Mesangial cell (primary cell): Measurements from ENCODE around the gene TNFRSF25. TPM values are rescaled to one million over a fixed set of nuclear protein-coding genes. Genes with fewer than 3 reads are reported as not detected.

ENCODE experiments used
- total RNA-seq: library from RNA; depleted of rRNA; stranded (reverse); fragments of >200 nt; gene quantifications from 2 replicates; pipeline ENCODE4 v1.2.3, GENCODE V29; 2015

TNFRSF25 gene
- 4.2 and 8.0 TPM in 2 replicates for total RNA-seq

DNA sequence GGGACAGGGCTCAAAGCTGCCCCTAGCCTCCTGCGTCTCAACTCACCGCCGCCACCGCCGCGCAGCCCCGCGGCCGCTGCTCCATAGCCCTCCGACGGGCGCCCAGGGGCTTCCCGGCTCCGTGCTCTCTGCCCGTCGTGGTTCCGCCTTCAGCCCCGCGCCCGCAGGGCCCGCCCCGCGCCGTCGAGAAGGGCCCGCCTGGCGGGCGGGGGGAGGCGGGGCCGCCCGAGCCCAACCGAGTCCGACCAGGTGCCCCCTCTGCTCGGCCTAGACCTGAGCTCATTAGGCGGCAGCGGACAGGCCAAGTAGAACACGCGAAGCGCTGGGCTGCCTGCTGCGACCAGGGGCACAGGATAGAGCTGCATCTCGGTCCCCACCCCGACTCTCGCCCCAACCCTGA, at the start of gene TNFRSF25:
Gene TNFRSF25 (minus strand): TSS at position 151 of the 400 bp plus-strand sequence. CDS start 66 bp downstream, at position 85.

GRCh38 chr1:6491480-6491962, 25.5 kb upstream of the TNFRSF25 start, which contains the start of gene PLEKHG5:
Gene PLEKHG5 (minus strand): TSS chr1:6491667. CDS start chr1:6477571, 14,096 bp downstream.

GRCh38 chr1:6424619-6425593, 41.1 kb downstream of the TNFRSF25 start, which contains the start of gene ESPN:
Gene ESPN (plus strand): TSS chr1:6424776. CDS start chr1:6424956, 180 bp downstream.

DNA sequence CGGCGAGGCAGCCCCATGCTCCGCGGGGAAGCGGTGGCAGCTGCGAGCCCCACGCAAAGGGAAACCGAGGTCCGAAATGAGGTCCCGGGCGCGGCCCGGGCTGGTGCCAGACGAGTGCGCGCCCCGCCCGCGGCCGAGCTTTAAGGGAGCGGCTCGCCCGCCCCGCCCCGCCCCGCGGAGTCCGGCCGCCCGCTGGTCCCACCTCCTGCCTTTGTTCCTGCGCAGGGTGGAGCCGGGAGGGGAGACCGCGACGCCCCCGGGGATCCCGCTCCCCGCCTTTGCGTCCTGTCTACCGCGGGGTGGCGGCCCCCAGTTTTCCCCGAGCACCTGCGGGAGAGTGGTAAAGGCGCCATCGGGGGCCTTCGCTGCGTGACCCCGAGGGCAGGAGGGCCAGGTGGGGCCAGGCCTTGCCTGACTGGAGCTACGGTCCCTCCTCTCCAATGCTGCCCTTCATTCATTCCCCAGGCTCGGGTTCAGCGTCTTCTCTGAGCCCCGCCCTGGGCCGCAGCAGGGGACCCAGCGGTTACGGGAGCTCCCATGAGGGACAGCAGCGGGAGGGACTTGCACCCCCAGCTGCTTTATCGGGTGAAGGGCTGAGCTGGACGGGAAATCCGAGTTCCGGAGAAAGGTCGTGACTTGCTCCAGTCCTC, 46.0 kb downstream of the TNFRSF25 start, which contains the start of gene HES2:
Gene HES2 (minus strand): TSS at position 116 of the 650 bp plus-strand sequence. CDS start 99 bp downstream, at position 17.

Other genes starting within 250 kb of the TNFRSF25 start
- gene ICMT, start 230.2 kb downstream of the TNFRSF25 start, total RNA-seq, result 60.3 and 113 TPM in 2 replicates
- gene HES3, start 222.0 kb downstream of the TNFRSF25 start, total RNA-seq, result not detected in 2 replicates
- 3.6 and 13.4 TPM in 2 replicates for gene GPR153, start 205.1 kb downstream of the TNFRSF25 start, total RNA-seq
- gene ACOT7, start 72.4 kb downstream of the TNFRSF25 start, total RNA-seq, result 60.0 and 97.4 TPM in 2 replicates
- 0.25 and 0.65 TPM in 2 replicates for gene HES2, start 46.3 kb downstream of the TNFRSF25 start, total RNA-seq
- 0.25 and 0.33 TPM in 2 replicates for gene ESPN, start 41.4 kb downstream of the TNFRSF25 start, total RNA-seq
- 14.2 and 16.1 TPM in 2 replicates for gene PLEKHG5, start 25.5 kb upstream of the TNFRSF25 start, total RNA-seq
- 16.4 and 23.8 TPM in 2 replicates for gene NOL9, start 88.3 kb upstream of the TNFRSF25 start, total RNA-seq
- gene TAS1R1, start 89.1 kb upstream of the TNFRSF25 start, total RNA-seq, result not detected in 2 replicates
- 10.3 and 20.4 TPM in 2 replicates for gene ZBTB48, start 113.8 kb upstream of the TNFRSF25 start, total RNA-seq
- 23.6 and 53.9 TPM in 2 replicates for gene KLHL21, start 136.7 kb upstream of the TNFRSF25 start, total RNA-seq
- gene PHF13, start 147.6 kb upstream of the TNFRSF25 start, total RNA-seq, result 8.0 and 16.1 TPM in 2 replicates
- gene THAP3, start 158.7 kb upstream of the TNFRSF25 start, total RNA-seq, result 23.3 and 31.4 TPM in 2 replicates
- gene DNAJC11, start 235.6 kb upstream of the TNFRSF25 start, total RNA-seq, result 42.9 and 47.9 TPM in 2 replicates